HG03520 (cell line): Measurements from ENCODE around the gene PPIB.
A peak's percentile ranks its signal among the peaks of the same experiment; 100 is the strongest.

Experiments
- ATAC-seq: cut with Tn5 transposase; IDR thresholded peaks from one replicate; pipeline ENCODE4 v1.9.1; 2021; ENCODE audit warnings: mild to moderate bottlenecking, moderate library complexity; ENCODE audit not compliant: unreplicated experiment

The PPIB gene

GRCh38 chr15:64162869-64163658 is at the start of gene PPIB:
Gene PPIB (minus strand): TSS chr15:64163022. CDS start chr15:64162986, 36 bp downstream.
- ATAC-seq = peak; percentile 90

- ATAC-seq = no peak
Measured at GRCh38 chr15:64211696-64212095, 48.9 kb upstream of the PPIB start.

DNA sequence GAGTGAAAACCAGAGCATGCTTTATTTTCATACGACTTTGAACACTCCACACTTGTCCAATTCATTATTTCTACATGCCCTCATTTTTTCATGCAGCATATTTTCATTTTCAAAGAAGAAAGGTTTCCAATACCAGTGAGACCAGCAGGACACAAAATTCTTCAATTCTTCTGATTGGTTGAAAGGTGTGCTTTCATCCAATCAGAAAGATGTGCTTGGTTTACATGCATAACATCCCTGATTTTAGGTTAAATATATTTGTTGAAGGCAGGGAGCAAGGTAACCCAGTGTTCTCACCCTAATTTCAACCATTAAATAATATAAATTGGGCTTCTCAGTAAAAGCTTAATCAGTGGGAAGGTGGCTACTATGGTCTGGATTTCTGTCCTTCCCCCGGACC is 47.5 kb upstream of the PPIB start:
- ATAC-seq = no peak

DNA sequence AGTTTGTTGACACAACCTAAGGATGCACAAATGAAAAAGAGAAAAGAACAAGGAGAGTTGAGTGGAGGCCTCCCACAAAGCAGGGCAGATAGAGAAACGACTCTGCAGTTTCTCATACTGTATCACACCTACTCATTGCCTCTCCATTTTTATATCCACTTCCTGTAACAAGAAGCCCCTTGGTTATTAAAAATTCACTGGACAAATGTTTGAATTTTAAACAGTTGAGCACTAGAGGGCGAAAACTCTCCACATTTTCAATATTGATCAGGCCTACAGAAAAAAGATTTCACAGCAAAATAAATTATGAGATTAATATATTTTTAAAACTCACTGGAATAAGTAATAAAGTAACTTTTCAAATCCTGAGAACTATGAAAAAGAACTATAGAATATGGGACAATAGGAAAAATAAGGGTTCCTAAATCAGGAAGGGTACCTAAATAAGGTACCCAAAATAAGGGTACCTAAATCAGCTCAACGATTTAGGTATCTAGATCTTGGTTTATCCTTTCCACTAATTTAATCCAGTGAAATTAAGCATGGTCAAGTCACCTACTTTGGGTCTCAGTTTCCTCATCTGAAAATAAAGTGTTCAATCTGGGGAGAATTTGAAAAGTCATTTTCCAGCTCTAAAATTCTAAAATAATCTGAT is 47.0 kb upstream of the PPIB start:
- no peak for ATAC-seq

DNA sequence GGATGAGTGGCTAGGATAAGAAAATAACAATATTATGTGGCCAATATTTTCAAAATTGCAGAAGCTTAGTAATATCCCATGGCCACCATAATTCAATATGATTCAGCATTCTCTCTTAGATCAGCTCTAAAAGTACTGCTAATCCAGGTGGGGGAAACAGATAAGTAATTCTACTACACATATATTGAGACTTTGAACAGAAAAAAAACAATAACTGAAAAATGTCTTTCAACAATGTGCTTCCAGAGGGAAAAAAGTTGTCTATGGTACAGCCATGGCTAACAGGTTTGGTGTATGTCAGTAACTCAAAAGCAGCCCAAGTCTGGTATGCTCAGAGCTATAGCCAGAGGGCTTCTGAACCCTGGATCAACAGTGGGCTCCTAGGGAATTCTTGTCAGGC is 42.4 kb upstream of the PPIB start:
- ATAC-seq = no peak

DNA sequence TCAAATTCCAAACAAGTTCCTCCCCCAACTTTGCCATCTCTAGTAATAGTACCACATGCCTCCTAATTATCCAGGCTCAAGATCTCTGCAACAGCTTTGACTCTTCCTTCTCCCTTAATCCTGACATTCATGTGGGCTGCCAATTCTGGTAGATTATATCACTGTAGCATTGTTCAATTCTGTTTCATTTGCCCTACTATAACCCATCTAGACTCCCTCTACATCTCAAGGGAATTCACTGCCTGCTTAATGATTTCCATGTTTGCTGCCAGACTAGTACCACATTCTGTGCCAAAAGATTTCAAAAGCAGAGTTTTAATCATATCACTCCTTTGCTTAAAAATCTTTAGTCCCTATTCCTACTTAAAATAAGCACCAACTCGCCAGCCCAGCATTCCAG is 34.6 kb upstream of the PPIB start:
- ATAC-seq = no peak

- ATAC-seq = no peak
Measured at GRCh38 chr15:64193971-64194370, 31.1 kb upstream of the PPIB start.

DNA sequence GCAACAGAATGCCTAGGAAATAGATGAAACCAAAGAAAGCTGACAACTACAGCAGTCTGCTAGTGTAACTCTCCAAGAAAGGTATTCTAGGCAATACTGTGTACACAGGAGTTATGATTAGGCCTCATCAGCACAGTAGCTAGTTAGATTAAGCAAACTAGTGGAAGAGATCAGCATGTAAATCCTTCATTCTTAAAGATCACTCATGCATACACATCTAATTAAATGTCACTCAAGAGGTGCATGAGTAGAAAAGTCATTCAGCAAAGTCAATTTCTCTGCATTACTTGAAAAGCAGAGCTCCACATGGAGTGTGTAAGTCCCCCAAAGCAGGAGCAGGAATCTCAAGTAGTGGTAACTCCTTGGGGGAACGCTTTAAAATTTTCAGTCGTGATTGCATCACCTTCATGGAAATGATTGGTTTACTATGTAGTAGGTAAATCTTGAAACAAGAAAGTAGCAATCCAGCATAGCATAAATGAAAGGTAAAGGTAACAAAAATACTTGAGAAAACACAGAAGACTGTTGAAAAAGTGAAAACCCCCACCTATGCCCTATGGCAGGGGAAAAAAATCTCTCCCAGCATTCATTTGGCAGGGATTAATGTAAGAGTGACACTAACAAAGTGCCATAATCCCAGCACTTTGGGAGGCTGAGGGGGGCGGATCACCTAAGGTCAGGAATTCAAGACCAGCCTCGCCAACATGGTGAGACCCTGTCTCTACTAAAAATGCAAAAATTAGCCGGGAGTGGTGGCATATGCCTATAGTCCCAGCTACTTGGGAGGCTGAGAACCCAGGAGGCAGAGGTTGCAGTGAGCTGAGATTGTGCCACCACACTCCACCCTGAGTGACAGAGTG is 29.4 kb upstream of the PPIB start:
- ATAC-seq = no peak

DNA sequence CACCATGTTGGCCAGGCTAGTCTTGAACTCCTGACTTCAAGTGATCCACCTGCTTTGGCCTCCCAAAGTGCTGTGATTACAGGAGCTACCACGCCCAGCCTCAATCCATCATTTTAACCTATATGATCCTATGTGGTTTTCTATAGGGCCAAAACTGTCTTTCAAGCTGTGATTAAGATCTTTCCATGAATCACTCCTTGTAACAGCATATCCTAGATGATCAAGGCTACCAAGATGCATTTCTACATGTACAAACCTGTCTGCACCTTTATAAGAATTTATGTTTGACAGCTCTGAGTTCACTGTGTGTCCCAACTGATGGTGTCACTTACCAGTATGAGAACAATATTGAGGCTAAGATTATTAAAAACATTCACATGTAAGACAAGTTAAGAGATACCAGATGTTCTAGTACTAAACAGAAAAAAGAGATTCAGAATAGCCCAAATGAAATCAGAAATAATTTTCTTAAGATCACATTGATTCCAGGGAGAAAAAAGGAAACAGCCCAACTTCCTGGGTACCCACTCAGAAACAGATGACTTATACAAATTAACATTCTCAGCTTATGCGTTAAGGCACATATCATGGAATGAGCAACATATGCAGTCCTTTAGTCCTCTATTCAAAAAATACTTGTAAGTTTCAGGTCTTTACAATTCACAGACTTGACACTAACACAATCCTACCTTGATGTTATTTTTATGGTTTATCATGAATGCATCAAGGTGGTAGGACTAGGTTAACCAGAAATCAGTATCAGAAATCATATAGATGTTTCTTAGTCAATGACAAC is 24.8 kb upstream of the PPIB start:
- ATAC-seq = no peak

- ATAC-seq = no peak
Measured at GRCh38 chr15:64185146-64185911, 22.5 kb upstream of the PPIB start.

- no peak for ATAC-seq
Measured at GRCh38 chr15:64182859-64183370, 20.1 kb upstream of the PPIB start.

DNA sequence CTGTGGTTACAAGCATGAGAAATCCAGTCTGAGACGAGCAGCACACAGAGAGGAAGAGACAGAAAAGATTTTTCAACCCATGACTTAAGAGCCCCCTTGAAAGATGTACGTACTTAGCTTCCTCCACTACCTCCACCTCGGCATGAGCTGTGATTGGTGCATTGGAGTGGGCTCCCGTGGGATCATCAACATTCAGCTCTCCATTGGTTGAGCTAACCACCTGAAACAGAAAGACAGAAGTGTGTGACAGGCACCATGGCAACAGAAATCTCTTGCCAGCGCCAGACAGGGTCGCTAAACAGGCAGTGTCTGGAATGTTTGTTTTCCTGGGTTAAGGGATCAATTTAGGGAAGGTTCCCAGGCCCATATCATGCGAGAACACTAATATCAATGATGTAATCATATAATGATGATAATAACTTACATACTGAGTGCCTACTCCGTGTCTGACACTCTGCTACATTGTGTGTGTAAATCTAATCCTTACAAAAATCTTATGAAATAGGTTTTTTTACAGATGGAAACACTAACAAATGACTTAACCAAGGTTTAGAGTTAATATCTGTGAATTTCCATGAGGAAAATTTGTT is 17.5 kb upstream of the PPIB start:
- ATAC-seq = no peak

GRCh38 chr15:64166102-64166890 is 3.5 kb upstream of the PPIB start:
- no peak for ATAC-seq

DNA sequence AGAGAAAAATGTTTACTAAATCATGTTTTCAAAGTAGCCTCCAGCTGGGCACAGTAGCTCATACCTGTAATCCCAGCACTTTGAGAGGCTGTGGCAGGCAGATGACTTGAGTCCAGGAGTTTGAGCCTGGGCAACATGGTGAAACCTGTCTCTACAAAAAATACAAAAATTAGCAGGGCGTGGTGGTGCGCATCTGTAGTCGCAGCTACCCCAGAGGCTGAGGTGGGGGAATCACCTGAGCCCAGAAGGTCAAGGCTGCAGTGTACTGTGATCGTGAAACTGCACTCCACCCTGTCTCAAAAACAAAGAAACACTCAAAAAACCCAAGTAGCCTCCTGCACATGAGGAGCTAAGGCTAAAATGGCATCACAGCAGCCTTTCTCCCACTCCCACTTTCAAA is 1.6 kb upstream of the PPIB start:
- no peak for ATAC-seq

DNA sequence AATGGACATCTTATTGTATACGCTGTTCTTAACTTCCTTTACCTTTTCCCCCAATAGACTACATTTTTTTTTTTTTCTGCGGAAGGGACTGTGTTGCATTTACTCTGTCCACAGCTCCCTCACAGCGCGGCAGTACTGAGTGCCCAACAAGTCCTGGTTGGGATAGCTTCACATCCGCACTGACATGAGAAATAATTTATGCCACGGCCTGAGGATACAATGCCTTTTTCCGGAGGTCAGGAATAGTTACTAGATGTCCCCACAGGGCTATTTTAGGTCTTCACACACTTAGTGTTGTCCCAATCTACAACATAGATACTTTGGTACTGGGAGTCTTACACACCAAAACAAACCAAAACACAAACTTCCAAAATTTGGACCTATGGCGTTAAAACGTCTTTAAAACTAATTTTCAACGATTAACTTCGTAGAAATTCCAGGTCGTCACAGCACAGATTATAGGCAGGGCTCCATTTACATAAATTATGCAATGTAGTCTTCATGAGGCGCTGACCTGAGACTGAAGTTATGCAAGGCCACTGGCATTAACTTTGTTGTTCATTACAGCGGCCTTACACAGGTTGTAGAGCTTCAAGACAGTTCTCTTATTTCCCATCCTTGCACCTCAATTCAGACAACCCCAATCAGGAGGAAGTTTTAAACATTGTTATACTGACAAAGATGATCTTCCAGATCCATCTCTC is 989 bp upstream of the PPIB start:
- peak; percentile 1 for ATAC-seq

- ATAC-seq = peak; percentile 19
Measured at GRCh38 chr15:64162478-64162868, 349 bp downstream of the PPIB start.

- ATAC-seq = no peak
Measured at GRCh38 chr15:64161688-64162477, 939 bp downstream of the PPIB start.
